T-helper 9 cell (primary cell): ENCODE data around the gene ZIC4.

Experiments
- DNase-seq: peaks from one replicate; pipeline ENCODE4 v3.0.0-alpha.2; 2020

The ZIC4 gene

GRCh38 chr3:147389717-147390116 lies 16.6 kb downstream of the ZIC4 start:
- DNase-seq = no peak

DNA sequence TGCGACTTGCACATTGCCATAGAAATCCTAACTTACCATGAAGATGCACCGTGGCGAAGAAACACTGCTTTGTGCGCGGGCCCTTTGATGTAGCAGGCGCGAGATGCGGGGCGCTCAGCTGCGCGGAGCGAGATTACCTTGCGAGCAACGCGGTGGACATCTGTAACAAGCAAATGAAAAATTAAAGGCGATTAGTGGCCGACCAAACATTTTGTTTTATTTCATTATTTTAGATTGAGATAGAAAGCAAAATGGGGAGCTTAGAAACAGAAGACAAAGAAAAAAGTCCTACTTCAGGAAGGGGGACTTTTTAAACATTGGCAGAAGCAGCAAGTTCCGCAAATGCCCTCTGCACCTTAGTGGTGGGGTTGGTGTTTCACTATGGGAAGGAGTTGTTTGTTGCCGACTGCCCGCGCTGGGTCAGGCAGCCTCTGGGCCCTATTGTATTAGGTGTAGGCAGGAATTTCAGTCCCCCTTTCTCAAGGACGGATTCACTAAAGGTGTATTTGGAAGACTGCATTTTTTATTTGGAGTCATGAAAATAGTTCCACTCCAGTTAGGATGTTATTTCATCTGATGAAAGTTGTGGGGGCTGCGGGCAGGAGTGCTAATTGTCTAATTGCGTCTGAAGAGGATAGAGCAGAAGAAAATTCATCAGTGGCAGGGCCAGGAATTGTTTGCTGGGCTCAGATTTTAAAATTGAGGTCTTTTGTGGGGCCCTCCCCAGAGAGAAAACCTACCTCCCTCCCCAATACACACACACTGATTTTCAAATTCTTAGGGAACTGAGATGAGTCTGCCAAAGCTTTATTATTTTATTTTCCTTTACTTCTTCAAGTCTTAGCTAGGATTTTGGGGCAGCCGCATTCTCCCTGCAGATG lies 17.4 kb downstream of the ZIC4 start:
- no peak for DNase-seq

DNA sequence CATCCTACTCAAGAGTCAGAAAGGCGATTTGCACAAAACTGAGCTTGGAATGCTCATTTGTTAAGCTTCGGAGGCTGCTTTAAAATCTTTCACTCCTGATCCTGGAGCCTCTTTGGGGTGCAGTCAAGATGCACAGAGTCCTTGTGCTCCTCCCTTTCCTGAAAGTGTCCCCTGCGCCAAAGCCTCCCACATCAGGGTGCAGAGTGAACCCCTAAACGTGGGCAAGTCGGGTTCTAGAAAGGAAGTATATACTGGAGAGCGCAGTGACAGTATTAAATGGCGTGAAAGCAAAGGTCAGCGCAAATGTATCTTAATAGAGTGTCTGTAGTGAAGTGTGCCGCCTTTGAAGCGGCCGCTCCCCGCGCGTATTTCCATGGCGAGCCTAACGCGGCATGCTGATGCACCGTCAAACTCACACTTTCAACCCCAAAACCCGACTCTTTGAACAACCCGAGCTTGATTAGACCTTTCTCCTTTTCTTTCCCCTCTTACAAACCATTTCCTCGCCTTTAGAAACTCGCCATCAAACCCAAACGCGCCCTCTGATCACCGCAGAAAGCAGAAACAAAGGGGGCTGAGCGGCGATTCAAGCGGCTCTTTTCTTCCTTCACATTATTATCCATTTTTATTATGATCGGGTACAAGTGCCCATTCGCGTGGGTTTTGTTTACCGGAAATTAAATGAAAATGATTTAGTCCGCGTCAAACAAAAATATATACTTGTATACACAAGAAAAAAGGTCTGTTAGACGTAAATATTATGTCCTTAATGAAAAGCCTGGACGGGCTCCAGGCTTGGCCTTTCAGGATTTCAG lies 18.3 kb downstream of the ZIC4 start:
- DNase-seq = no peak

DNA sequence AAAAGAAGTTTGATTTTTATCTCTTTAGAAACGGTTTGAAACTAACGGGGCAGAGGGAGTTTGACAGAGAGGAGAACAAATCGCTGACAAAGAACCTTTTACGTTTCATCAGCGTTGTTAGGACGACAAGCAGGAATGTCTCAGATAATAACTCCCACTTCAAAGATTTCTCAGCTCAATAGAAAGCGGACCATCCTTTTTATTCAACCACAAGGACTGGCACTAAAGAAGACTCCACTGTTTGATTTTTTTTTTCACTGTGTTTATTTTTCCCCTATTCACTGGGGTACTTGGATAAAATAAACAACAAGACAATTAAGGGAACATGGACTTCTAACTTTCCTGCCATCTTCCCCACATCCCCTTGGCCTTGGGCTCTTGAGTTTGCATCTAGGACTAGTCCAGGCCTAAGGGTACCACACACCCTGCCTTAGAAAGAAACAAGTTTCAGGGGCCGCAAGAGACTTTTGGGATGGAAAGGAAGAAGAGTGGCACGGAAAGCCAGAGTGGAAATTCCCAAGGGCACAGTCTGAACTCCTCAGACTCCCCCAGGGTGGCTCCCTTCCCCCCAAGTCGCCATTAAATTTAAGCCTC lies 19.0 kb downstream of the ZIC4 start:
- DNase-seq = no peak

- DNase-seq = no peak
Observed at GRCh38 chr3:147385059-147386012, 21.0 kb downstream of the ZIC4 start.

DNA sequence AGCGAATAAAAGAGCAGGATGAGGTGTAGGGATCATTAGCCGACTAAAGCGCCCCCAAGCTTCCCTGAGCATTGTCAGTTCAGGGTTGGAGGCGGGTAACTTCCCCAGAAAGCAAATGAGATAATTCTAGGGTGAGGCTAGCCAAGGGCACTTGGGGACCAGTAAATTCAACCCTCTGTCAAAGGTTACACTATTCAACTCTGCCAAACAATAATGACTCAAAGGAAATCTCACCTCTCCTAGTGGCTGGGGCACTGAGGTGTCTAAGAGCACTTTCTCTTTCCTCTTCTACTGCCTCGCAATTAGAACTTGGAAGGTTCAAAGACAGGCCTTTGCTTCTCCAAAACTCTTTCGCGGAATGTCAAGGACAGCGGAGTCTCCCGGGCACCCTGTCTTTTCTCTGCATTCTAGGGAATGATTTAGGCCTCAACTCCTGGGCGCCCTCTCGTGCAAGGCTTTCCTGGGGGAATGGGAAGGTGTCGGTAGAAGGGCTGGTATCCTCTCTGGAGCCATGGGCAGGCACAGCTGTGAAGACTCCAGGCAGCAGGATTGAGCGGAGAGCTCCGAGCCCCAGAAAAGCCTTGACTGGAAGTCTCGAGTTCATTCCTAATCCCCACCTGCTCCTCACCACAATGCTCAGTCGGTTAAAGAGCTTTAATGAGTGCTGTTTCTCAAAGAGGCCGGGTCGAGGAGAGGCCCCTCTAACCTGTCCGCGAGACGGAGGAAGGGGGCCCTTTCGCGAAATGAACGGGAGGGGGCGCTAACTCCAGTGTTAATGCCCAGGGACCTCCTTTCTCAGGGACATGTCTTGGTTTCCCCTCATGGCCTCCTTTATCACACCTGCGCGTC lies 21.9 kb downstream of the ZIC4 start:
- no peak for DNase-seq

GRCh38 chr3:147383617-147384016 lies 22.7 kb downstream of the ZIC4 start:
- DNase-seq = no peak

- no peak for DNase-seq
Observed at GRCh38 chr3:147381596-147381995, 24.7 kb downstream of the ZIC4 start.

- no peak for DNase-seq
Observed at GRCh38 chr3:147380977-147381376, 25.4 kb downstream of the ZIC4 start.

DNA sequence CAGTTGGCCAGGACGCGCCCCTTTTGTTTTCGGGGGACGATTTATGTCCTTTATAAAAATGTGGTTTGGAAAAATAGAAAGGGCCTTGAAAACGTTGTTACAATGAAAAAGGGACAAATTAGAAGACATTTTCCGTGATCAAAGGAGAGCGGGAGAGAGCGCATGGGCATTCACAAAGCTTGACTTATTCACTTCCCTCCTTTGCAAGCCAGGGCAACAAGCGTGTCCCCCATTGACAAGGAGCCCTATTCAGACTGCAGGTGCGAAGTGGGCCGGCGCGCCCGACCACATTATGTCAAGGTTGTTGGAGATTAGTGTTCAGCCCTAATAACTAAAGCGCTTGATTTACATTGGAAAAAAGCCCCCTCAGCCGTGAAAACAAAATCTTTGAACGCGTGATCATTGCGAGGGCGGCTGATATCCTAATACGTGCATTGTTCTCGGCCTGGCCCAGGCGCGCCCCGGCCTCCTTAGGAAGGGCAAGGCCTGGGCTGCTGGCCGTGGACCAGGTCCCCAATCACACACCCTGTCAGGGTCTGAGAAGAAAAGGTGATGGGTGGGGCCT lies 25.9 kb downstream of the ZIC4 start:
- DNase-seq = no peak

DNA sequence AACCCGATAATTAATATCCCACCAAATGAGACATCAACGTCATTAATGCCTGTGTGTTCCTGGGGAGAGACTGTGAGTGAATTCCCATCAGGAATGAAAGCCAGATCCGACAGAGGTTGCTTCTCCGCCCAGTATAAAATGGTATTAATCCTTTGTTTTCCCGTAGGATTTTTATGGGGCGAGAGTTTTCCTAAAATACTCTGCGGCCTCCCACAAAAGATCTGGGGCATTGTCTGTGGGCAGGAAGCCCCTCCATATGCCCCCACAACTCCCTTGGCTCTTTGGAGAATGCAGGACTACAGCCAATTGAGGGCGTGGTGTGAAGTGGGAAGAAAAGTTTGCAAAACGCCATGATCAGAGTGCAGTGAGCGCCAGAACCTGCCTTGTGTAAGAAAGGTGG lies 26.7 kb downstream of the ZIC4 start:
- DNase-seq = no peak

DNA sequence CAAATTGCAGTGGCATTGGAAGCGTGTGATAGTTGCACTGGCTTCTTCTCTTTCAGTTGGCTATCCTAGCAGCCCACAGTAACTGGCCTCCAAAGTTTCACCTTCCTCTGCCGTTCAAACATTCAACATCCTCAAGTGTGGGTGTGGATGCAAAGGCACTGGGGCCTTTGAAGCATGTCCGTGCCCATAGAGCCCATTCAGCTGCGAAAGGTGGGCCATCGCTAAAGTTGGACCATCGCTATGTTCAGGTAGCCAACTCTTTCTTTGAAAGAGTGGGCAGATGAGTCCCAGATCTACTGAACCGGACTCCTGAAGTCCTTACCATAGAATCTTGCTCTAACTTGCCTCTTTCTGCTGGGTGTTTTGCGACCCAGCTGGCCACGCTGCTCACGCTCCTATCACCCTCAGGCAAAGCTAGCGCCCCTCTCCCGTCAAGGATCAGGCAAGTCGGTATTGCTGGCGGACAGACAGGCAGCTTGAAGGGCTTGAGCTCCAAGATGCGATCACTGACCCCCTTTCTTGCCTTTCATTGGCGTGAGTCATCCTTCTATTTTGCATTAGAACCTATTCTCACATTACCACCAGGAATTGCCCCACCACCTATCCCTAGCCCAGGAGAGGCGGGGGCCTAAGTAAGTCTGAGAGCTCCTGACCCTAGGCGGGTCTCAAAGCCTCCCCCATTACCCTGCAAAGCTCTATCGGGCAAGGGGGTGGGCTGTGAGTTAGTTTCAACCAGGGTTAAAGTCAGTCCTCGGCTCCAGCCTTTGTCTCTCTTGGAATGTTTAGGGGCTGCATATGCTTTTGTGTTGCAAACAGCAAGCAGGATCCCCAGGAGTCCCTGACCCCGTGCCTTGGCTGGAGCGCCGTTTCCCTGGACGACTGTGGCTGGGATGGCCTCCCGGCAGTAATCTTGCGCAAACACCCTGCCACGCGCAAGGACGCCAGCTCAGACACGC lies 28.7 kb downstream of the ZIC4 start:
- no peak for DNase-seq

GRCh38 chr3:147373301-147373700 lies 33.0 kb downstream of the ZIC4 start:
- no peak for DNase-seq

GRCh38 chr3:147372525-147373027 lies 33.8 kb downstream of the ZIC4 start:
- DNase-seq = no peak

- DNase-seq = no peak
Observed at GRCh38 chr3:147371771-147372340, 34.5 kb downstream of the ZIC4 start.

- no peak for DNase-seq
Observed at GRCh38 chr3:147371140-147371539, 35.2 kb downstream of the ZIC4 start.

- no peak for DNase-seq
Observed at GRCh38 chr3:147370349-147370748, 36.0 kb downstream of the ZIC4 start.

GRCh38 chr3:147369661-147370123 lies 36.7 kb downstream of the ZIC4 start:
- no peak for DNase-seq

DNA sequence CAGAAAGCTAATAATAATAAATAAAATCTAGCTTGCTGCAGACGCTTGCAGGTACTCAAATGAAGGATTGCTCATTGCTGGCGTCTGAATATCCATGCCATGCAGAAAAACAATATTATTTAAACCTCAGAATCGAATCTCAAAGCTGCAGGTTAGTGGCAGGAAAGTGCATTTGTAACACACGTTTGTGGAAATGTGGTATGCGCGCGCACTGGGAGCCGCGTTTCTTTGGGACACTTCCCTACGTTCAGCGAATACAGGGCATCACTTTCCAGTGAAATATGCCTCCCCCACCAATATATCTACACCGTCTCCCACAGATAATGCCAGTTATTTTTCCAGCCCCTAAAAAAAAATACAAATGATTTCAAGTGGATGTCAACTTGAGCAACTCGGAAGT lies 37.1 kb downstream of the ZIC4 start:
- no peak for DNase-seq
